Measurements from ENCODE around the gene FILIP1L.

DNA sequence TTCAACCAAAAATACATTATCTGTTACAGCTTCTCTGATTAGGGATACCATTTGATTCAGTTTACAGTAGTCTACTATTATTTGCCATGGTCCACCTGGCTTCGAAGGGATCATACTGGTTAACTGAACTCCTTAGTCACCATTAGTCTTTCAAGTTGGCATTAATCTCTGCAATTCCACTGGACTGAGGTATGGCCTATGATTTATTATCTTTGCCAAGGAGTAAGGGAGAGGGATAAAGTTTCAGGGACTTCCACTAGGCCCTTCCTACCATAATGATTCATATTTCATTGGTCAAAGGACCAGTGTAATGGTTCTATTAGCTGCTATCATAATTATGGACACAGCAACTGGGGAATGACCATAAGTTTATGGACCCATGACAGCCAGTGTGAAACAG lies 303.9 kb downstream of the FILIP1L start:
- TF ChIP-seq POLR2AphosphoS5 (IDR thresholded peaks at IDR 0.05; ENCODE audit: low read depth, low read length) (no peak), SIN3A (IDR thresholded peaks at IDR 0.05; ENCODE audit: borderline replicate concordance, insufficient read depth, low read length) (no peak), TAF1 (IDR thresholded peaks at IDR 0.05; ENCODE audit: borderline replicate concordance, insufficient read depth, low read length) (no peak), FOXP2 (optimal IDR thresholded peaks at IDR 0.05; ENCODE audit: borderline replicate concordance, extremely low read depth, extremely low read length, insufficient read depth) (no peak)
- TF ChIP-seq, protein P1, sequence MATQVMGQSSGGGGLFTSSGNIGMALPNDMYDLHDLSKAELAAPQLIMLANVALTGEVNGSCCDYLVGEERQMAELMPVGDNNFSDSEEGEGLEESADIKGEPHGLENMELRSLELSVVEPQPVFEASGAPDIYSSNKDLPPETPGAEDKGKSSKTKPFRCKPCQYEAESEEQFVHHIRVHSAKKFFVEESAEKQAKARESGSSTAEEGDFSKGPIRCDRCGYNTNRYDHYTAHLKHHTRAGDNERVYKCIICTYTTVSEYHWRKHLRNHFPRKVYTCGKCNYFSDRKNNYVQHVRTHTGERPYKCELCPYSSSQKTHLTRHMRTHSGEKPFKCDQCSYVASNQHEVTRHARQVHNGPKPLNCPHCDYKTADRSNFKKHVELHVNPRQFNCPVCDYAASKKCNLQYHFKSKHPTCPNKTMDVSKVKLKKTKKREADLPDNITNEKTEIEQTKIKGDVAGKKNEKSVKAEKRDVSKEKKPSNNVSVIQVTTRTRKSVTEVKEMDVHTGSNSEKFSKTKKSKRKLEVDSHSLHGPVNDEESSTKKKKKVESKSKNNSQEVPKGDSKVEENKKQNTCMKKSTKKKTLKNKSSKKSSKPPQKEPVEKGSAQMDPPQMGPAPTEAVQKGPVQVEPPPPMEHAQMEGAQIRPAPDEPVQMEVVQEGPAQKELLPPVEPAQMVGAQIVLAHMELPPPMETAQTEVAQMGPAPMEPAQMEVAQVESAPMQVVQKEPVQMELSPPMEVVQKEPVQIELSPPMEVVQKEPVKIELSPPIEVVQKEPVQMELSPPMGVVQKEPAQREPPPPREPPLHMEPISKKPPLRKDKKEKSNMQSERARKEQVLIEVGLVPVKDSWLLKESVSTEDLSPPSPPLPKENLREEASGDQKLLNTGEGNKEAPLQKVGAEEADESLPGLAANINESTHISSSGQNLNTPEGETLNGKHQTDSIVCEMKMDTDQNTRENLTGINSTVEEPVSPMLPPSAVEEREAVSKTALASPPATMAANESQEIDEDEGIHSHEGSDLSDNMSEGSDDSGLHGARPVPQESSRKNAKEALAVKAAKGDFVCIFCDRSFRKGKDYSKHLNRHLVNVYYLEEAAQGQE (IDR thresholded peaks at IDR 0.05; ENCODE audit: insufficient read depth in 1 of 2, low read depth in 2 of 2, low read length in 2 of 2) = no peak
